ENCODE results near the gene ANXA4.

DNA sequence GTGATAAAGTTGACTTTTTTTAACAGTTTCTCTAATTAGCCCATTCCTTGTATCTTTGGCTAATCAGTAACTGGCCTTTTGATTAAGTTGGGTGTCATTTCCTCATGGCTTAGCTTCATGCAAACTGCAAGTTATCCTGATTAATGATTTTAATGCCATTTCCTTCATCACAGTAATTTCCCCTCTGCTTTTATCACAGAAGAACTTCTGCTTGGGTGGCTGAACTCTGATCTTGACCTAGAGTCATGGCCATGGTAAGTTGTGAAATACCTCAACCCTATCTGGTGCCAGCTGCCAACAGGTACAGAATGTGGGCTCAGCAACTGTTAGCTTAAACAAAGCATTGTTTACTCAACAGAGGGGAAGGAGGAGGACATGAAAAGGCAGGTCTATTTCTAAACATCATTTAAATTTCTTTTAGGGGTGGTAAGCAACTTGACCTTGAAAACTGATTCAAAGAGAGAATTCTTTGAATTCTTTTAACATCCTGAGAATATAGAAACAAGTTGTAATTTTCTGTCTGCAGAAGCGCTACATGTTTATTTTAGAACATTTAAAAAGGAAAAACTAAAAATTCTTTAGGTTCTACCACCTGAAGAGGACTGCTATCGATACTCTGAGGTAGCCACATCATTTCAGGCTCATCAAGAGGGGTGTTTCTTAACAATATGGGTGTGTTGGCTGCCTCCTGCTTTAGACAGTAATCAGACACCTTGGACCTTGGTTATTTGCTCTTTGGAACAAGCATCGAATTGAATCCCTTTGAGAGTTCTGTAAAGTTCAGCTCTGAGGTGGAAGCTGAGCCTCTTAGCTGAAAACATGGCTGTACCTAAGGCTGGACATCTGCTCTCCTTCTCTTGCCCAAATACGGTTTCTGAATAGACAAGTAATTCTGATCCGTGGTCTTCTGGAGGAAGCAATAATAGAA is 39.7 kb downstream of the ANXA4 start:
- TF ChIP-seq, protein P1, sequence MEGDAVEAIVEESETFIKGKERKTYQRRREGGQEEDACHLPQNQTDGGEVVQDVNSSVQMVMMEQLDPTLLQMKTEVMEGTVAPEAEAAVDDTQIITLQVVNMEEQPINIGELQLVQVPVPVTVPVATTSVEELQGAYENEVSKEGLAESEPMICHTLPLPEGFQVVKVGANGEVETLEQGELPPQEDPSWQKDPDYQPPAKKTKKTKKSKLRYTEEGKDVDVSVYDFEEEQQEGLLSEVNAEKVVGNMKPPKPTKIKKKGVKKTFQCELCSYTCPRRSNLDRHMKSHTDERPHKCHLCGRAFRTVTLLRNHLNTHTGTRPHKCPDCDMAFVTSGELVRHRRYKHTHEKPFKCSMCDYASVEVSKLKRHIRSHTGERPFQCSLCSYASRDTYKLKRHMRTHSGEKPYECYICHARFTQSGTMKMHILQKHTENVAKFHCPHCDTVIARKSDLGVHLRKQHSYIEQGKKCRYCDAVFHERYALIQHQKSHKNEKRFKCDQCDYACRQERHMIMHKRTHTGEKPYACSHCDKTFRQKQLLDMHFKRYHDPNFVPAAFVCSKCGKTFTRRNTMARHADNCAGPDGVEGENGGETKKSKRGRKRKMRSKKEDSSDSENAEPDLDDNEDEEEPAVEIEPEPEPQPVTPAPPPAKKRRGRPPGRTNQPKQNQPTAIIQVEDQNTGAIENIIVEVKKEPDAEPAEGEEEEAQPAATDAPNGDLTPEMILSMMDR (IDR thresholded peaks at IDR 0.05; ENCODE audit: insufficient read depth, low read depth, low read length) = no peak
- TF ChIP-seq EZH2 (IDR thresholded peaks at IDR 0.05; ENCODE audit: insufficient read depth, low read length) = no peak

All from astrocyte (in vitro differentiated cells and primary cell).